Type B pancreatic cell (in vitro differentiated cells): ENCODE data around the gene ZNF420. TPM values are rescaled to one million over a fixed set of nuclear protein-coding genes. Genes with fewer than 3 reads are reported as not detected.
"Not testable (repeated sequence)": the region's sequence is repeated elsewhere in the genome, so short reads cannot be mapped to it uniquely, and the experiment has no call there.

Experiments
- DNase-seq: peaks from one replicate; pipeline ENCODE4 v3.0.0; 2021; ENCODE audit warnings: mixed read lengths; ENCODE audit not compliant: unreplicated experiment; ENCODE audit errors: extremely low spot score
- H3K27ac Mint-ChIP-seq: 2 replicates; pipeline ENCODE4 v1.8.0; 2021; ENCODE audit warnings: mild to moderate bottlenecking, mixed read lengths
- H3K27me3 Mint-ChIP-seq: 2 replicates; pipeline ENCODE4 v1.8.0; 2021; ENCODE audit warnings: mixed read lengths
- H3K36me3 Mint-ChIP-seq: 2 replicates; pipeline ENCODE4 v1.8.0; 2021; ENCODE audit warnings: mixed read lengths
- H3K4me1 Mint-ChIP-seq: one replicate; pipeline ENCODE4 v1.8.0; 2021; ENCODE audit warnings: mixed read lengths; ENCODE audit not compliant: unreplicated experiment
- H3K4me3 Mint-ChIP-seq: 2 replicates; pipeline ENCODE4 v1.8.0; 2021; ENCODE audit warnings: mild to moderate bottlenecking, mixed read lengths
- H3K9me3 Mint-ChIP-seq: 2 replicates; pipeline ENCODE4 v1.8.0; 2021; ENCODE audit warnings: mixed read lengths
- long read RNA-seq: library from polyadenylated mRNA; unstranded; transcript quantifications from one replicate; pipeline ENCODE4 v2.0.0, GENCODE V29; 2020
- total RNA-seq: library from RNA; stranded (reverse); gene quantifications from 2 replicates; pipeline ENCODE4 v1.2.1, GENCODE V29; 2021; ENCODE audit warnings: low replicate concordance
- TF ChIP-seq, protein P1 (sequence below): fragments of 200-600 bp; sonication (generic); conservative IDR thresholded peaks from 2 replicates; pipeline ENCODE4 v1.5.0; 2021; ENCODE audit warnings: antibody characterized with exemption, mild to moderate bottlenecking

Gene ZNF420
- total RNA-seq, result 13.3 and 17.3 TPM in 2 replicates
- long read RNA-seq, transcript ZNF420-202 (5 exons, 3,535 nt), result major isoform, 54 of 85 reads
- long read RNA-seq, partial matches to known transcripts, result 0 of 85 reads
- long read RNA-seq, other reads (novel, unspliced or antisense), result 28 of 85 reads

DNA sequence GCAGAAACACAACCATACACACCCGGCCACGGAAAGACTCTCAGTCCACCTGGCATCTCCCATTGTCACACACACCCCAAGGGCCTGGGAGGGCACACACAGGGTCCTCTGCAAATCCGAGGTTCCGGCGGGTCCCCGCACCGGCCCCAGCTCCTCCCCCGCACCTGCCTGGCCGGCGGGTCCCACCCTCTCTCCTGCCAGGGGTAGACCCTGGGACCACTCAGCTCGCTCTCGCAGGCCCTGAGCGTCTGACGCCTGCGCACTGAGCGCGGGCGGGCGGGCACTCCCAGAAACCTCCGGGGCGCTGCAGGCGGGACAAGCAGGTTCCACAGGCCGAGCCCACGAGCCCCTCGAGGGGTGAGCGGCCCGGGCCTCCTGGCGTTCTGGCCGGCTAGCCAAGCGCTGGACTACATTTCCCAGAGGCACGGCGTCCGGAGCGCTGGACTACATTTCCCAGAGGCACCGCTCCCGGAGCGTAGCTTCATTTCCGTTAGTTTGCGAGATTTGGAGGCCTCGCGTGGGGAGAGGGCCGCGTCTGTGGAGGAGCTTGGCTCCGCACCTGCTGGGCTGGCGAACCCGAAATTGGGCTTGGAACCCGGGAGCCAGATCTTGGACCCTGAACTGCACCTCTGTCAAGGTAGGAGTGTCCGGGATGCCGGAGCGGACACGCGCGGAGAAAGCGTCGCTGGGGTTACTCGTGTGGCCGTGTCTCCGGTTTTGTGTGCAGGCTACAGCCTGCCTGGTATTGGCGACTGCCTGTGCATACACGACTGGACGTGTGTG, at the start of gene ZNF420:
TSS of gene ZNF420 (plus strand) at position 500 of the 783 bp plus-strand sequence. CDS start 10,686 bp downstream, outside the sequence.
- Mint-ChIP-seq H3K4me1 (peaks cover 3% of the 10 kb centered on the region), H3K36me3 (peaks cover 33% of the 10 kb centered on the region), H3K27ac (peak within 1 kb of the TSS; percentile 91), H3K9me3 (peaks cover 8% of the 10 kb centered on the region), H3K4me3 (peak within 1 kb of the TSS; percentile 95), H3K27me3 (no peaks in the 10 kb centered on the region)
- TF ChIP-seq, protein P1, sequence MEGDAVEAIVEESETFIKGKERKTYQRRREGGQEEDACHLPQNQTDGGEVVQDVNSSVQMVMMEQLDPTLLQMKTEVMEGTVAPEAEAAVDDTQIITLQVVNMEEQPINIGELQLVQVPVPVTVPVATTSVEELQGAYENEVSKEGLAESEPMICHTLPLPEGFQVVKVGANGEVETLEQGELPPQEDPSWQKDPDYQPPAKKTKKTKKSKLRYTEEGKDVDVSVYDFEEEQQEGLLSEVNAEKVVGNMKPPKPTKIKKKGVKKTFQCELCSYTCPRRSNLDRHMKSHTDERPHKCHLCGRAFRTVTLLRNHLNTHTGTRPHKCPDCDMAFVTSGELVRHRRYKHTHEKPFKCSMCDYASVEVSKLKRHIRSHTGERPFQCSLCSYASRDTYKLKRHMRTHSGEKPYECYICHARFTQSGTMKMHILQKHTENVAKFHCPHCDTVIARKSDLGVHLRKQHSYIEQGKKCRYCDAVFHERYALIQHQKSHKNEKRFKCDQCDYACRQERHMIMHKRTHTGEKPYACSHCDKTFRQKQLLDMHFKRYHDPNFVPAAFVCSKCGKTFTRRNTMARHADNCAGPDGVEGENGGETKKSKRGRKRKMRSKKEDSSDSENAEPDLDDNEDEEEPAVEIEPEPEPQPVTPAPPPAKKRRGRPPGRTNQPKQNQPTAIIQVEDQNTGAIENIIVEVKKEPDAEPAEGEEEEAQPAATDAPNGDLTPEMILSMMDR, result no peak
- DNase-seq, result peak; percentile 94

DNA sequence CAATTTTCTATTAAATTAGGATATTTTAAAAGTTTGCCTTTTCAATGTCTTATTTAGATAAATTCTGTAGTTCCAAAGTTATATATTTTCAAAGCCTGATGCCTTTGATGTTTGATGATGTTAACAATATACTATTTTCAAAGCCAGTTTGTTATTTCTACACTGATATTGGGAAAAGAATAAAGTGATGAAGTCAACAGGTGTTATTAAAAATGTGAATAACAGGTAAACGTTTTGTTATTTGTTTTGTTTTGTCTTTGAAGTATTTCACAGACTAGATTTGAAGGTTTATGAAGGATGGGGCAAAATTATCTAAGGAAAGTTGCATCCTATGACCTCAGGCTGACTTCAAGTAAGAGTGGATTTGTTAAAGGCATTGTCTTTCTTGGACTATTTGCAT, 33.1 kb upstream of the ZNF420 start:
- no peaks in the 10 kb centered on the region for H3K9me3 Mint-ChIP-seq
- H3K4me1 Mint-ChIP-seq, result no peaks in the 10 kb centered on the region
- no peaks in the 10 kb centered on the region for H3K27me3 Mint-ChIP-seq
- no peak for DNase-seq
- H3K36me3 Mint-ChIP-seq, result no peaks in the 10 kb centered on the region
- TF ChIP-seq, protein P1, result no peak
- no peak overlapping the region for H3K4me3 Mint-ChIP-seq
- H3K27ac Mint-ChIP-seq, result no peak overlapping the region

DNA sequence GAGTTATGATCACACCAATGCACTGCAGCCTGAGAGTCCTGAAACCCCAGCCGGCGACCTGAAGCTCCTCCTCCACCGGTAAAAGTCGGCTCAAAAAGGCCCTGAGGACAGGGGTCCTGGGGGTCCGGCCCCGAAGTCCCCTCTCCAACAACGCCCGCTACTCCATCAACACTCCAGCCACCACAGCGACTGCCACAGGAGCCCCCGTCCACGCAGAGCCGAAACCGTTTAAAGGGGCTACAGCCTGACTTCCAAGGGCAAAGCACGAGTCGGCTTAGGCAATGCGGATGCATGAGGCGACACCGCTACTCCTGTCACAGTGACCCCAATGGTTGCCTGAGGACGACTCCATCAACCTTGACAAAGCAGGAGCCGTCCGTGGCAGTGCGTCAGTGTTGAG, 22.9 kb upstream of the ZNF420 start:
- Mint-ChIP-seq H3K9me3 (peaks cover 6% of the 10 kb centered on the region), H3K4me3 (no peak overlapping the region), H3K36me3 (peaks cover 4% of the 10 kb centered on the region), H3K4me1 (no peaks in the 10 kb centered on the region), H3K27ac (no peak overlapping the region), H3K27me3 (no peaks in the 10 kb centered on the region)
- no peak for DNase-seq
- TF ChIP-seq, protein P1, result no peak

DNA sequence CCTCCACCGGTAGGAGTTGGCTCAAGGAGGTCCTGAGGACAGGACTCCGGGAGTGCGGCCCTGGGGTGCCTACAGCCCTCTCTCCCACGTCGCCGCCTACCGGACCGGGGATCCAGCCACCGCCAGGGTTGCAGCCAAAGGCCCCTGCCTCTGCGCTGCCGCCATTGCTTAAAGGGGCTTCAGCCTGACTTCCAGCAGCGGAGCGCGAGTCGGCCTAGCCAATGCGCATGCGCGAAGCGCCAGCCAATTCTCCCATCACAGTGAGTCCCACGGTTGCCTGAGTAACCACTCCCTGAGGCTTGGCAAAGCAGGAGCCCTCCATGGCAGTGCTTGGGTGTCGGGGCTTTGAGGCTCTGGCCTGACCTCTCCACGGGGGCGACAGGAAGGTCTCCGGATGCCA, 21.5 kb upstream of the ZNF420 start:
- Mint-ChIP-seq H3K9me3 (peaks cover 12% of the 10 kb centered on the region), H3K36me3 (peaks cover 4% of the 10 kb centered on the region), H3K4me3 (no peak overlapping the region), H3K27me3 (no peaks in the 10 kb centered on the region), H3K27ac (no peak overlapping the region), H3K4me1 (no peaks in the 10 kb centered on the region)
- TF ChIP-seq, protein P1, result no peak
- DNase-seq, result no peak

DNA sequence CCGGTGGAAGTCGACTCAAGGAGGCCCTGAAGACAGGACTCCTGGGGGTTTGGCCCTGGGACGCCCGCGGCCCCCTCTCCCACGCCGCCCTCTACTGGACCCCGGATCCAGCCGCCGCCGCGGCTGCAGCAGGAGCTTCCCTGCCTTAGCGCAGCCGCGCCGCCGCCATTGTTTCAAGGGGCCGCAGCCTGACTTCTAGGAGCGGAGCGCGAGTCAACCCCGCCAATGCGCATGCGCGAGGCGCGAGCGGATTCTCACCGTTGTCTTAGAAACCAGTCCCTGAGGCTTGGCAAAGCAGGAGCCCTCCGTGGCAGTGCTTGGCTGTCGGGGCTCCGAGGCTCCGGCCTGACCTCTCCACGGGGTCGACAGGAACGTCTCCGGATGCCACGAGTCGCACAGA, 19.1 kb upstream of the ZNF420 start:
- Mint-ChIP-seq H3K4me1 (no peaks in the 10 kb centered on the region), H3K9me3 (peaks cover 16% of the 10 kb centered on the region), H3K36me3 (peaks cover 4% of the 10 kb centered on the region), H3K4me3 (no peak overlapping the region), H3K27me3 (no peaks in the 10 kb centered on the region), H3K27ac (no peak overlapping the region)
- TF ChIP-seq, protein P1, result no peak
- DNase-seq, result no peak

DNA sequence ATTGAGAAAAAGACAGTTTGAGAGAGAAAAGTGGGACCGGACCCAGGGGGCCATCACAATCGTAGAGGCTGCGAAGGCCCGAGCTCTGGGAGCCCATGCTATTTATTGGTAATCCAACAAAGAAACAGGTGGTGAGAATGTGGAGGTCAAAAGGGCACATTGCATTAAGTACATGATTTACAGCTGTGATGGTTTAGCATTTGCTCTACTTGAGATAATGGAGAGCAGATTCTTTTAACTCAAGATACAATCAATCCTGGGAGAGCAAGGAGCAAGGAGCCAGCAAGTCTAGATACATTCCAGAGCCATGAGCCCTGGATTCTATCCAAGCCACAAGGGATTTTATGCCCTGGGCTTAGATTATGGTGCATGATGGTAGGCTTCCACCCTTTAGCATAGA, 13.3 kb upstream of the ZNF420 start:
- not testable (repeated sequence) for H3K36me3 Mint-ChIP-seq, H3K27me3 Mint-ChIP-seq, H3K4me3 Mint-ChIP-seq, H3K4me1 Mint-ChIP-seq, DNase-seq, H3K27ac Mint-ChIP-seq
- peaks cover 20% of the 10 kb centered on the region for H3K9me3 Mint-ChIP-seq
